H9 (cell line): ENCODE data around the gene STAP2. TPM values are rescaled to one million over a fixed set of nuclear protein-coding genes. Genes with fewer than 3 reads are reported as not detected.

Experiments
- DNase-seq: peaks from one replicate; pipeline ENCODE4 v3.0.0-alpha.2; 2017
- H2AFZ ChIP-seq: one replicate; pipeline ENCODE4 v1.6.1; 2013; ENCODE audit warnings: mild to moderate bottlenecking, low read length, control low read depth, moderate library complexity
- H2AK5ac ChIP-seq: 2 replicates; pipeline ENCODE4 v1.6.1; 2013; ENCODE audit warnings: low read length, control low read depth, mixed read lengths; ENCODE audit not compliant: insufficient read length
- H2BK120ac ChIP-seq: one replicate; pipeline ENCODE4 v1.6.1; 2013; ENCODE audit warnings: low read depth, mild to moderate bottlenecking, low read length, control low read depth, inconsistent platforms; ENCODE audit not compliant: poor library complexity, severe bottlenecking
- H2BK12ac ChIP-seq: 2 replicates; pipeline ENCODE4 v1.6.1; 2013; ENCODE audit warnings: low read length, control low read depth, mixed read lengths, low read depth; ENCODE audit not compliant: insufficient read length
- H2BK15ac ChIP-seq: 2 replicates; pipeline ENCODE4 v1.6.1; 2013; ENCODE audit warnings: low read depth, low read length, control low read depth
- H2BK20ac ChIP-seq: one replicate; pipeline ENCODE4 v1.6.1; 2013; ENCODE audit warnings: low read depth, mild to moderate bottlenecking, low read length, control low read depth, inconsistent platforms; ENCODE audit not compliant: poor library complexity, severe bottlenecking
- H2BK5ac ChIP-seq: 2 replicates; pipeline ENCODE4 v1.6.1; 2013; ENCODE audit warnings: low read length, control low read depth, mixed read lengths; ENCODE audit not compliant: insufficient read length
- H3K14ac ChIP-seq: 2 replicates; pipeline ENCODE4 v1.6.1; 2013; ENCODE audit warnings: low read length, control low read depth; ENCODE audit not compliant: insufficient read depth
- H3K18ac ChIP-seq: 2 replicates; pipeline ENCODE4 v1.6.1; 2013; ENCODE audit warnings: low read depth, mild to moderate bottlenecking, mixed read lengths, low read length, control low read depth; ENCODE audit not compliant: insufficient read length
- H3K23ac ChIP-seq: 2 replicates; pipeline ENCODE4 v1.6.1; 2013; ENCODE audit warnings: low read length, control low read depth, mixed read lengths, low read depth; ENCODE audit not compliant: insufficient read length
- H3K23me2 ChIP-seq: 2 replicates; pipeline ENCODE4 v1.6.1; 2013; ENCODE audit warnings: low read depth, mild to moderate bottlenecking, mixed read lengths, low read length, control low read depth; ENCODE audit not compliant: insufficient read length, poor library complexity, severe bottlenecking
- H3K27ac ChIP-seq: 2 replicates; pipeline ENCODE4 v1.5.1; 2013; ENCODE audit warnings: low read length, control low read depth, mixed read lengths, low read depth; ENCODE audit not compliant: insufficient read length
- H3K27me3 ChIP-seq: 2 replicates; pipeline ENCODE4 v1.6.1; 2013; ENCODE audit warnings: low read length, control low read depth, inconsistent platforms; ENCODE audit not compliant: insufficient read depth
- H3K4ac ChIP-seq: 2 replicates; pipeline ENCODE4 v1.6.1; 2013; ENCODE audit warnings: low read depth, mild to moderate bottlenecking, control low read depth, inconsistent platforms, low read length, moderate library complexity
- H3K4me1 ChIP-seq: 2 replicates; pipeline ENCODE4 v1.6.1; 2013; ENCODE audit warnings: low read length, control low read depth, inconsistent platforms; ENCODE audit not compliant: insufficient read depth
- H3K4me2 ChIP-seq: 2 replicates; pipeline ENCODE4 v1.6.1; 2013; ENCODE audit warnings: low read length, control low read depth, mixed read lengths; ENCODE audit not compliant: insufficient read length, insufficient read depth
- H3K56ac ChIP-seq: 2 replicates; pipeline ENCODE4 v1.6.1; 2013; ENCODE audit warnings: low read depth, mild to moderate bottlenecking, mixed read lengths, low read length, control low read depth; ENCODE audit not compliant: insufficient read length
- H3K79me1 ChIP-seq: 2 replicates; pipeline ENCODE4 v1.6.1; 2013; ENCODE audit warnings: low read depth, mild to moderate bottlenecking, moderate library complexity, low read length, control low read depth, inconsistent platforms; ENCODE audit not compliant: insufficient read depth, poor library complexity, severe bottlenecking
- H3K79me2 ChIP-seq: 2 replicates; pipeline ENCODE4 v1.6.1; 2013; ENCODE audit warnings: low read length, control low read depth, inconsistent platforms; ENCODE audit not compliant: insufficient read depth
- H3K9ac ChIP-seq: 2 replicates; pipeline ENCODE4 v1.6.1; 2013; ENCODE audit warnings: low read length, control low read depth, mixed read lengths; ENCODE audit not compliant: insufficient read length; ENCODE audit errors: extremely low read depth
- H3K9me3 ChIP-seq: one replicate; pipeline ENCODE4 v1.6.1; 2013; ENCODE audit warnings: low read depth, low read length, inconsistent platforms; ENCODE audit not compliant: control insufficient read depth
- H3T11ph ChIP-seq: one replicate; pipeline ENCODE4 v1.6.1; 2013; ENCODE audit warnings: mild to moderate bottlenecking, low read length, control low read depth, inconsistent platforms
- H4K20me1 ChIP-seq: one replicate; pipeline ENCODE4 v1.6.1; 2013; ENCODE audit not compliant: control insufficient read depth, insufficient read length, insufficient read depth
- H4K5ac ChIP-seq: 2 replicates; pipeline ENCODE4 v1.6.1; 2013; ENCODE audit warnings: low read depth, mild to moderate bottlenecking, mixed read lengths, low read length, control low read depth; ENCODE audit not compliant: insufficient read length
- H4K8ac ChIP-seq: replicated peaks from 2 replicates; pipeline ENCODE4 v1.6.1; 2013; ENCODE audit warnings: low read length, control low read depth, mixed read lengths, low read depth; ENCODE audit not compliant: insufficient read length
- H4K91ac ChIP-seq: 2 replicates; pipeline ENCODE4 v1.6.1; 2013; ENCODE audit warnings: low read depth, mild to moderate bottlenecking, moderate library complexity, mixed read lengths, low read length, control low read depth; ENCODE audit not compliant: insufficient read length
- H3K27ac Mint-ChIP-seq, 3 experiments: 2 replicates in 2 of 3; 3 replicates in 1 of 3; pipeline ENCODE4 v1.8.0; 2020 to 2021; ENCODE audit warnings: mixed read lengths in 3 of 3, mild to moderate bottlenecking in 1 of 3, moderate library complexity in 1 of 3
- H3K27me3 Mint-ChIP-seq: 2 replicates; pipeline ENCODE4 v1.8.0; 2021; ENCODE audit warnings: low read depth, mild to moderate bottlenecking, moderate library complexity, mixed read lengths
- H3K36me3 Mint-ChIP-seq, 3 experiments: 2 replicates in 2 of 3; 3 replicates in 1 of 3; pipeline ENCODE4 v1.8.0; 2020 to 2021; ENCODE audit warnings: low read depth in 3 of 3, mixed read lengths in 3 of 3; ENCODE audit not compliant: insufficient read depth in 1 of 3
- H3K4me1 Mint-ChIP-seq, 2 experiments: 2 replicates each; pipeline ENCODE4 v1.8.0; 2020; ENCODE audit warnings: mixed read lengths in 2 of 2
- H3K4me3 Mint-ChIP-seq, 2 experiments: 2 replicates in 1 of 2; 3 replicates in 1 of 2; pipeline ENCODE4 v1.8.0; 2020 to 2021; ENCODE audit warnings: mild to moderate bottlenecking in 2 of 2, mixed read lengths in 2 of 2, moderate library complexity in 1 of 2
- H3K9me3 Mint-ChIP-seq, 2 experiments: 2 replicates in 1 of 2; 3 replicates in 1 of 2; pipeline ENCODE4 v1.8.0; 2020; ENCODE audit warnings: mild to moderate bottlenecking in 2 of 2, mixed read lengths in 2 of 2, moderate library complexity in 1 of 2
- WGBS: extraction: QIAGEN DNeasy Blood & Tissue Kit; methylation state at CpG from one replicate; pipeline ENCODE4 v1.1.7; 2013; ENCODE audit warnings: missing lambda C conversion rate, low lambda C conversion rate, mixed read lengths; ENCODE audit not compliant: insufficient read length; ENCODE audit errors: extremely low coverage; 5-methylcytosine and 5-hydroxymethylcytosine counted together
- total RNA-seq: library from RNA; stranded (reverse); gene quantifications from 2 replicates; pipeline ENCODE4 v1.2.1, GENCODE V29; 2021
- TF ChIP-seq, protein P1 (sequence below): fragments of 200-600 bp; sonication (generic); conservative IDR thresholded peaks from 3 replicates; pipeline ENCODE4 v1.8.0; 2021; ENCODE audit warnings: antibody characterized with exemption, mild to moderate bottlenecking

STAP2 gene
- total RNA-seq, 1 experiment from 2014 or later = 20.2 TPM

DNA sequence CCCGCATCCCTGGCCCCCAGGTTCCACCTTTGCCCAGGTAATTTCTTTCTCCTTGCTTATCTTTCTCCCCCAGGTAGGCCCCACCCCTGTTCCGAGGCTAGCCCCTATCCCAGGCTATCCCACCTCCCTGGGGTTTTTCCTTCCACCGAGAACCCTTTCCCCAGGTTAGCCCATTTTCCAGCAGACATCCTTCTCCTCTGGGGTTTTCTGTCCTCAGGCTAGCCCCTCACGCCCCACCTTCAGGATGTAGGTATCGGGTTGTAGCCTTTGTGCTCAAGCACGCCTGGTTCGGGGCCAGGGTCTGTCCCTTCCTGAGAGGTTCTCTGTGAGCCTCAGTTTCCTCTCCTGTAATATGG, 33.4 kb downstream of the STAP2 start:
- Histone ChIP-seq H3K4me2 (peak overlapping the region; percentile 5), H3K23me2 (no peaks in the 10 kb centered on the region), H3K56ac (no peak overlapping the region), H3K9ac (no peak overlapping the region), H3K9me3 (no peaks in the 10 kb centered on the region), H3K23ac (no peak overlapping the region), H2BK5ac (no peak overlapping the region), H3K14ac (no peak overlapping the region), H2BK20ac (no peak overlapping the region), H2AFZ (no peak overlapping the region), H4K8ac (no peak overlapping the region), H3K4ac (no peak overlapping the region), H3K27me3 (no peaks in the 10 kb centered on the region), H4K5ac (no peak overlapping the region), H2BK120ac (no peak overlapping the region), H2AK5ac (no peak overlapping the region), H3K18ac (no peak overlapping the region), H4K20me1 (no peaks in the 10 kb centered on the region), H3K79me2 (no peaks in the 10 kb centered on the region), H3K4me1 (no peaks in the 10 kb centered on the region), H2BK15ac (no peak overlapping the region), H3K27ac (no peak overlapping the region), H3K79me1 (no peaks in the 10 kb centered on the region), H2BK12ac (no peak overlapping the region), H3T11ph (no peak overlapping the region), H4K91ac (no peak overlapping the region)
- Mint-ChIP-seq H3K27ac (no peak overlapping the region), H3K4me1 (peaks cover 10 to 20% of the 10 kb centered on the region in 2 experiments), H3K27me3 (peaks cover 10% of the 10 kb centered on the region), H3K36me3 (peaks cover 16 to 43% (median 36%) of the 10 kb centered on the region in 3 experiments; a peak in 6 of 7 replicates), H3K4me3 (peak overlapping the region; percentile 64 to 76), H3K9me3 (no peaks in the 10 kb centered on the region; a peak in 2 of 5 replicates)
- TF ChIP-seq, protein P1, sequence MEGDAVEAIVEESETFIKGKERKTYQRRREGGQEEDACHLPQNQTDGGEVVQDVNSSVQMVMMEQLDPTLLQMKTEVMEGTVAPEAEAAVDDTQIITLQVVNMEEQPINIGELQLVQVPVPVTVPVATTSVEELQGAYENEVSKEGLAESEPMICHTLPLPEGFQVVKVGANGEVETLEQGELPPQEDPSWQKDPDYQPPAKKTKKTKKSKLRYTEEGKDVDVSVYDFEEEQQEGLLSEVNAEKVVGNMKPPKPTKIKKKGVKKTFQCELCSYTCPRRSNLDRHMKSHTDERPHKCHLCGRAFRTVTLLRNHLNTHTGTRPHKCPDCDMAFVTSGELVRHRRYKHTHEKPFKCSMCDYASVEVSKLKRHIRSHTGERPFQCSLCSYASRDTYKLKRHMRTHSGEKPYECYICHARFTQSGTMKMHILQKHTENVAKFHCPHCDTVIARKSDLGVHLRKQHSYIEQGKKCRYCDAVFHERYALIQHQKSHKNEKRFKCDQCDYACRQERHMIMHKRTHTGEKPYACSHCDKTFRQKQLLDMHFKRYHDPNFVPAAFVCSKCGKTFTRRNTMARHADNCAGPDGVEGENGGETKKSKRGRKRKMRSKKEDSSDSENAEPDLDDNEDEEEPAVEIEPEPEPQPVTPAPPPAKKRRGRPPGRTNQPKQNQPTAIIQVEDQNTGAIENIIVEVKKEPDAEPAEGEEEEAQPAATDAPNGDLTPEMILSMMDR = no peak
- no CpG with 5 or more reads among the region's 7 CpGs for whole genome bisulfite sequencing
- no peak for DNase-seq
